LNCaP clone FGC (cell line): ENCODE data around the gene GNB5.

ENCODE experiments used
- DNase-seq: peaks from one replicate; pipeline ENCODE4 v3.0.0-alpha.2; 2011; ENCODE audit warnings: low read depth
- H3K4me3 ChIP-seq: 2 replicates; pipeline ENCODE4 v1.5.1; 2011; ENCODE audit warnings: mild to moderate bottlenecking, low read depth, low read length, control low read depth
- TF ChIP-seq, protein P1 (sequence below): IDR thresholded peaks from 2 replicates; pipeline ENCODE4 v1.5.1; 2012; ENCODE audit warnings: mild to moderate bottlenecking; ENCODE audit not compliant: control insufficient read depth, insufficient read depth; ENCODE audit errors: extremely low read depth

The GNB5 gene

DNA sequence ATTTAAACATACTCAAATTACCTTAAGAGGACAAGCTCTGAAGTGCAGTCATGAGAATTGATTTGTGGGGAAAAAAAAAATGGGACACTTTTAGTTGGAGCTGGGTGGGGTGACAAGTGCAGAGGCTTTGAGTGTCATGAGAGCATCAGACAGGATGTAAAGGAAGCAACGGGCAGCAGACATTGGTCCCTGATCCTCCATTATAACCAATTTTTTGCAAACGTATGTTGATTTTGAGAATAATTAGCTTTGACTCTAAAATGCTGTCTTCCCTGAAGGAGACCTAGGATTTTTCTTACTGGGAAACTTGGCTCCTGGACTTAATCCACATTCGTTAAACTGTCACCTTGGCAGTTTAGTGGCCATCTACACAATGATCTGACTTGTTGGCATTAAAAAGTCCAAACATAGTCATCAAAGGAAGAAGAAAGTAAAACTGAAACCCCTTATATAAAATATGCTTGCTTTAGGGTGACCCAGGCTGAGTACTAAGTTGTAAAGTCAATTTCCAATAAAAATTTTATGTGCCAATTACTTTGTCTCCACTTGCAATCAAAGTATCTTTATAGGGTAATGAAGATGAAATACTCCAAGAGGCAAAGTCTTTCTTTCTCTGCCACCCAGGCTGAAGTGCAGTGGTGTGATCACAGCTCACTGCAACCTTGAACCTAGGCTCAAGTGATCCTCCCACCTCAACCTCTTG is 124.2 kb downstream of the GNB5 start:
- H3K4me3 ChIP-seq = no peak overlapping the region
- peak; percentile 62 for DNase-seq
- TF ChIP-seq, protein P1, sequence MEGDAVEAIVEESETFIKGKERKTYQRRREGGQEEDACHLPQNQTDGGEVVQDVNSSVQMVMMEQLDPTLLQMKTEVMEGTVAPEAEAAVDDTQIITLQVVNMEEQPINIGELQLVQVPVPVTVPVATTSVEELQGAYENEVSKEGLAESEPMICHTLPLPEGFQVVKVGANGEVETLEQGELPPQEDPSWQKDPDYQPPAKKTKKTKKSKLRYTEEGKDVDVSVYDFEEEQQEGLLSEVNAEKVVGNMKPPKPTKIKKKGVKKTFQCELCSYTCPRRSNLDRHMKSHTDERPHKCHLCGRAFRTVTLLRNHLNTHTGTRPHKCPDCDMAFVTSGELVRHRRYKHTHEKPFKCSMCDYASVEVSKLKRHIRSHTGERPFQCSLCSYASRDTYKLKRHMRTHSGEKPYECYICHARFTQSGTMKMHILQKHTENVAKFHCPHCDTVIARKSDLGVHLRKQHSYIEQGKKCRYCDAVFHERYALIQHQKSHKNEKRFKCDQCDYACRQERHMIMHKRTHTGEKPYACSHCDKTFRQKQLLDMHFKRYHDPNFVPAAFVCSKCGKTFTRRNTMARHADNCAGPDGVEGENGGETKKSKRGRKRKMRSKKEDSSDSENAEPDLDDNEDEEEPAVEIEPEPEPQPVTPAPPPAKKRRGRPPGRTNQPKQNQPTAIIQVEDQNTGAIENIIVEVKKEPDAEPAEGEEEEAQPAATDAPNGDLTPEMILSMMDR = no peak
